Measurements from ENCODE around the gene HECTD1.
"Not testable (repeated sequence)": the region's sequence is repeated elsewhere in the genome, so short reads cannot be mapped to it uniquely, and the experiment has no call there.

Gene HECTD1

DNA sequence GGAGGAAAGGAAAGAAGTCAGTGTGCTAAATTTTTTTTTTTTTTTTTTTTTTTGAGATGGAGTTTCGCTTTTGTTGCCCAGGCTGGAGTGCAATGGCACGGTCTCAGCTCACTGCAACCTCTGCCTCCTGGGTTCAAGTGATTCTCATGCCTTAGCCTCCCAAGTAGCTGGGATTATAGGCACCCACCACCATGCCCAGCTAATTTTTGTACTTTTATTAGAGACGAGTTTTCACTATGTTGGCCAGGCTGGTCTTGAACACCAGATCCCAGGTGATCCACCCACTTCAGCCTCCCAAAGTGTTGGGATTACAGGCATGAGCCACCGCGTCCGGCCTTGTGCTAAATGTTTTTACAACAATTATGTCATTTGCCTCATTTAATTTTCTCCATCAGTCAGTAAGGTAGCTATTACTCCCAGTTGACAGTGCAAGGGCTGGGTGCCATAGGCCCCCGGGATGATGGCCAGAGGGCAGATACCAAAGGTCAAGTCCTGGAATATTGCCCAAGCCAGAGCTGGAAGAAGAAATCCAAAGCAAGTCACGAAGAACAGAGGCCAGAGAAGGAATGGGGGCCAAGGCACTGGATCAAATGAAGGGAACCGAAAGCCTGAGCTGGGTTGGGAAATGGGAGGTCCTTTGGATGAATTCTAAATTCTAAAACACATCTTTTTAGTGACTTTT lies 154.5 kb downstream of the HECTD1 start:
- DNase-seq, result not testable (repeated sequence)

DNA sequence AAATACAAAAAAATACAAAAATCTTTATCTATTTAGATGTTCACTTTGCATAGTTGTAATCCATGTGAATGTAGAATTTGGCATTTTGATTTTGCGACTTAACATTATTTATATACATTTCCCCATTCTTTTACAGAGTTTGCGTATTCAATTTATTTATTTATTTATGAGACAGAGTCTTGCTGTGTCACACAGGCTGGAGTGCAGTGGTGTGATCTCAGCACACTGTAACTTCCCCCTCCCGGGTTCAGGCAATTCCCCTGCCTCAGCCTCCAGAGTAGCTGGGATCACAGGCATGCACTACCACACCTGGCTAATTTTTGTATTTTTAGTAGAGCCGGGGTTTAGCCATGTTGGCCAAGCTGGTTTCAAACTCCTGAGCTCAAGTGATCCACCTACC lies 156.1 kb downstream of the HECTD1 start:
- no peak for DNase-seq

DNA sequence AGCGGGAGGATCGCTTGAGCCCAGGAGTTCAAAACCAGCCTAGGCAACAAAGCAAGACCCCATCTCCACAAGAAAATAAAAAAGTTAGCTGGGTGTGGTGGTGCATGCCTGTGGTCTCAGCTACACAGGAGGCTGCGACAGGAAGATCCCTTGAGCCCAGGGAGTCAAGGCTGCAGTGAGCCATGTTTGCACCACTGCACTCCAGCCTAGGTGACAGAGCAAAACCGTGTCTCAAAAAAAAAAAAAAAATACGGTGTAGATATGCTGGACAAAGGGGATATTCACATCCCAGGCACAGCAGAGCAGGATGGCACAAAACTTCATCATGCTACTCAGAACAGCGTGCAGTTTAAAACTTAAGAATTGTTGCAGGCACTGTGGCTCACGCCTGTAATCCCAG lies 156.6 kb downstream of the HECTD1 start:
- DNase-seq, result no peak

All from right kidney (tissue), 1 donor.